SIG-M5 (cell line): ENCODE measurements around the gene ERVK3-1.
"Not testable (repeated sequence)": the region's sequence is repeated elsewhere in the genome, so short reads cannot be mapped to it uniquely, and the experiment has no call there.

Experiments used
- DNase-seq: peaks from one replicate; lab custom pipeline; 2025; lab: John Stamatoyannopoulos, UW

Gene ERVK3-1, protein sequence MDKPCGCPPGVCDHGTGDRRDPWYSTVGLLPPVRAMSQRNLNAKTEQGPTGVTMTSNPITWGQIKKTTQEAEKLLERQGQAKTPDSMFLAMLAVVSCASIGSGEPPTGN

DNA sequence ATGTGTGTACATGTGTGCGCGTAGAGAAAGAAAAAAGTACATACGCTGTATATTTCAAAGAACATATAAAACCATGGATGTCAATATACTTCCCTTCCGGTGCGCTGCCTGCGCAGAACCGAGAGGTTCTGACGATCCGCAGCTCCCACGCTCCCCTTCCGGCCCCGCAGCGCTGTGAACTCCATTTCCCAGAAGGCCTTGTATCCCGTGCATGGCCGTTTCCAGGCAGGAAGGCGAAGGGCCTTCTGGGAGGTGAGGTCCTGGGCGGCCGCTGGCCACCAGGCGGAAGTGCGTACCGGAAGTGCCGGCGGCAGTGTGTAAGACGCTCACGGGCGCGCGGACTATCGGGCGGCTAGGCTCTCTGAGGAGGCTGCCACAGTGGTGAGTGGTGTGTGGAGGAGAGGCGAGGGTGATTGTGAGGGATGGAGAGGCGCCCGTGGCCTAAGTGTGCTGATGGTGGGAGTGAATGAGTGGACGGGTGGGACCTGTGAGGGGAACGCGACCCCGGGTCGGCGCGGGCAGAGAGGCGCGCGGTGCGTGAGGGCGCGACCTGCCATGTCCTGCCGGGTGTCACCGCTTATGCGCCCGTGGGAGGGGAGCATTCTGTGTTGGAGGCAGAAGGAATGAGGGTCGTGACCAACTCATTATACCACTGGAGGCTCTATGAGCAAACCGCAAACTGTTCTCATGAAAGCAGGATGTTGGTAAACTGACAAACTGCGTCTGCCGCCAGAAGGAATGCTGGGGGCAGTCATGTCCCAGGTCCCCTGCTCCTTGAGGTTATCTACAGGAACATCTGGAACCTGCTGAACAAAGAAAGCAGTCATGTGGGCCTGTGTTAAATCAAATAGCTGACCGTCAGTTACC is at the start of gene ERVK3-1:
Gene ERVK3-1 (plus strand): TSS at position 313 of the 867 bp plus-strand sequence. CDS start 6,792 bp downstream, outside the sequence.
- peak; percentile 90 for DNase-seq

DNA sequence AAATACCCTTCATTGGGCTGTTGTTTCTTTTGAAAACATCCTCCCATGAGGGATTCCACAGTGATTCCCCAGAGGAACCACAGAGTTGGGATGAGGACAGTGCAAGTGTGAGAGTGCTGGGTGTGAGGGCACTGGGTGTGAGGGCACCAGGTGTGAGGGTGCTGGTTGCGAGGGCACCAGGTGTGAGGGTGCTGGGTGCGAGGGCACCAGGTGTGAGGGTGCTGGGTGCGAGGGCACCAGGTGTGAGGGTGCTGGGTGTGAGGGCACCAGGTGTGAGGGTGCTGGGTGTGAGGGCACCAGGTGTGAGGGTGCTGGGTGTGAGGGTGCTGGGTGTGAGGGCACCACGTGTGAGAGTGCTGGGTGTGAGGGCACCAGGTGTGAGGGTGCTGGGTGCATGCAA is 46.9 kb upstream of the ERVK3-1 start:
- not testable (repeated sequence) for DNase-seq

DNA sequence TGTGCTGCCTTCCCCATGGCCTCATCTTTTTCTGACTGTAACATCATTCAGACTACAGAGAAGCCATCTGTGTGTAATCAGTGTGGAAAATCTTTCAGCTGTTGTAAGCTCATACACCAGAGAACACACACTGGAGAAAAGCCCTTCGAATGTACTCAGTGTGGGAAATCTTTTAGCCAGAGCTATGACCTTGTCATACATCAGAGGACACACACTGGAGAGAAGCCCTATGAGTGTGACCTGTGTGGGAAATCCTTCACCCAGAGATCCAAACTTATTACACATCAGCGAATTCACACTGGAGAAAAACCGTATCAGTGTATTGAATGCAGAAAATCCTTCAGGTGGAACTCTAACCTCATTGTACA is 43.6 kb upstream of the ERVK3-1 start:
- DNase-seq: no peak

DNA sequence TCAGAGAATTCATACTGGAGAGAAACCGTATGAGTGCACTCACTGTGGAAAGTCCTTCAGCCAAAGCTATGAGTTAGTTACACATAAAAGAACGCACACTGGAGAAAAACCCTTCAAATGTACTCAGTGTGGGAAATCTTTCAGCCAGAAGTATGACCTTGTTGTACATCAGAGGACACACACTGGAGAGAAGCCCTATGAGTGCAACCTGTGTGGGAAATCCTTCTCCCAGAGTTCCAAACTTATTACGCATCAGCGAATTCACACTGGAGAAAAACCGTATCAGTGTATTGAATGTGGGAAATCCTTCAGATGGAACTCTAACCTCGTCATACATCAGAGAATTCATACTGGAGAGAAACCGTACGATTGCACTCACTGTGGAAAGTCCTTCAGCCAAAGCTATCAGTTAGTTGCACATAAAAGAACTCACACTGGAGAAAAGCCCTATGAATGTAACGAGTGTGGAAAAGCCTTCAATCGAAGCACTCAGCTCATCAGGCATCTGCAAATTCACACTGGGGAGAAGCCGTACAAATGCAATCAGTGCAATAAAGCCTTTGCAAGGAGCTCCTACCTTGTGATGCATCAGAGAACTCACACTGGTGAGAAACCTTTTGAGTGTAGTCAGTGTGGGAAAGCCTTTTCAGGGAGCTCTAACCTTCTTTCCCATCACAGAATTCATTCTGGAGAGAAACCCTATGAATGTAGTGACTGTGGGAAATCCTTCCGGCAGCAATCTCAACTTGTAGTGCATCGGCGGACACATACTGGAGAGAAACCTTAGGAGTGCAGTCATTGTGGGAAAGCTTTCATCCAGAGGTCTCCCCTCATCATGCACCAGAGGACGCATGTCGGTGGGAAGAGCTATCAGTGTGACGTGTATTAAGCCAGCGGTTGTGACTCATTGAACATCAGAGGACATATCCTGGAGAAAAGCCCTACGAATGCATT is 42.9 kb upstream of the ERVK3-1 start:
- no peak for DNase-seq

DNA sequence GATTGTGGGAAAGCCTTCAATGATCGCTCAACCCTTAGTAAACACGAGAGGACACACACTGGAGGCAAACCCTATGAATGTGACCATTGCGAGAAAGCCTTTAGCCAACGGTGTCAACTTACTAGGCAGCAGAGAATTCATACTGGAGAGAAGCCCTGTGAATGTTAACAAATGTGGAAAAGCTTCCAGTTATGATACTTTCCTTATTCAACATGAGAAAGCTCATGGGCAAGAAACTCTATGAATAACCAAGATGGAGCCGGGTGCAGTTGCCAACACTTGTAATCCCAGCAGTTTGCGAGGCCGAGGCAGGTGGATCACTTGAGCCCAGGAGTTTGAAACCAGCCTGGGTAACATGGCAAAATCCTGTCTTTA is 42.3 kb upstream of the ERVK3-1 start:
- no peak for DNase-seq

DNA sequence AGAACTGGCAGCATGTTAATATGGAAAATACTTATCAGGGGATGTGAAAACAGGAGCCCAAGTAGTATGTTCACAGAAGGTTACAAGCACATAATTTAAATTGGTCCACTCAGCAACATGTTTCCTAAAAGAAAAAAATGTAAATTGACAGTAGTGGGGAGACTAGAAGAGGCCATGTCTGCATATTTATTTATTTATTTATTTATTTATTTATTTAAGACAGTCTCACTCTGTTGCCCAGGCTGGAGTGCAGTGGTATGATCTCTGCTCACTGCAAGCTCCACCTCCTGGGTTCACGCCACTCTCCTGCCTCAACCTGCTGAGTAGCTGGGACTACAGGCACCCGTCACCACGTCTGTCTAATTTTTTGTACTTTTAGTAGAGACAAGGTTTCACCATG is 40.1 kb upstream of the ERVK3-1 start:
- no peak for DNase-seq

DNA sequence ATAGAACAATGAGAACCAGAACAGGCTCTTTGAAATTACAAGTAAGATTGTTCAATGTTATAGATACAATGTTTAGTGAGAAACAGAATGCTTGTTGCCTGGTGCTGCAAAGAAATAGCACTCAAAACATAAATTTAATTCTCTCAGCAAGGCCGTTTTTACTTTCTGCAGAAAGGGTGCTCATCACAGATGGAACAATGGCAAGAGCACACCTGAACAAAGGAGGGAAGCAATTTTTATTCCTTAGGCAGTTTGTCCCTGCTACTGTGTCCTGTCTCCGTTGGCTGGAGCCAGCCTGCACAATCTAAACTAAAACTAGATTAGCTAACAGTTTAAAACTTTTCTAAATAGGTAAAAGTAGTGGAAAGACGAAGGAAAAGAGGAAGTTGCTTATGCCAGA is 36.8 kb upstream of the ERVK3-1 start:
- DNase-seq: no peak

DNA sequence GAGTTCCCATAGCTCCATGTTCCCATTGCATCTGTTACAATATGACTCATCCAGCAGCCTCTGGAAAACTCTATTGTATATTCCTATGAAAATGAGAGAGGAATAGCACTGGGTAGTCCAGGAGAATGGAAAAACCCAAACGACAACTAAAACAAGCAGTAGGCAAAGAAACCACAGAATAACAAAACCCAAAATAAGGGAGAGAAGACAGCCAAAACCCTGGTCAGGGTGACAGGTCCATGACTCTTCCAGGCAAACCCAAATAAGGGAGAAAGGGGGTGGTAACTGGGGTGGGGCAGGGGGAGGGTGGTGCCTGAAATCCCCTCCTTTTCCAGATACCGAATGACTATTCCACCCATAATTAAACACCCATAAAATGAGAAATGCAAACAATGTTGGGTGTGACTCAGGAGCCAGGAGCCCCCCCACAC is 30.4 kb upstream of the ERVK3-1 start:
- no peak for DNase-seq

DNA sequence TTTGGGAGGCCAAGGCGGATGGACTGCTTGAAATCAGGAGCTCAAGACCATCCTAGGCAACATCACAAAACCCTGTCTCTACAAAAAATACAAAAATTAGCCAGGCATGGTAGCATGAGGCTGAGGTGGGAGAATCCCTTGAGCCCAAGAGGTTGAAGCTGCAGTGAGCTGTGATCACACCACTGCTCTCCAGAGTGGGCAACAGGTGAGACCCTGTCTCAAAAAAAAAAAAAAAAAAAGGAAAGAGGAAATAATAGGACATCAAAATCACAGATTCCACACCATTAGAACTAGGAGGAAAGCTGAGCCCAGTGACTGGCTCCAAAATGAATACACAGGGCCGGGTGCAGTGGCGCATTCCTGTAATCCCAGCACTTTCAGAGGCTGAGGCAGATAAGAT is 29.6 kb upstream of the ERVK3-1 start:
- DNase-seq: no peak

DNA sequence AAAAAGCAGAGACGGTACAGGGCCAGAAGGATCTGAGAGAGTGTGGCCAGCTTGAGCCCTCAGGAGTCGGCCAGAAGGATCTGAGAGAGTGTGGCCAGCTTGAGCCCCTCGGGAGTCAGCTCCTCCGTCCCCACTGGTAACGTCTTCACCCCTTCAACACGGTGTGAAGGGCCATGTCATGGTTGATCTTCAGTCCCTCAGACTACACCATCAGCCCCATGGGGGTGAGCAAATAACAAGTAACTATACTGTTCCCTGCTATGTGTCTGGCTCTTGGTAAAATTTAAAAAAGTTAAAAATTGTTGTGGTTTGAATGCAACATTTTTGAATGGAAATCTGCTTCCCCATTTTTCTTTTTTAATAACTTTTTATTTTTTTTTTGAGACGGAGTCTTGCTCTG is 28.0 kb upstream of the ERVK3-1 start:
- no peak for DNase-seq

DNA sequence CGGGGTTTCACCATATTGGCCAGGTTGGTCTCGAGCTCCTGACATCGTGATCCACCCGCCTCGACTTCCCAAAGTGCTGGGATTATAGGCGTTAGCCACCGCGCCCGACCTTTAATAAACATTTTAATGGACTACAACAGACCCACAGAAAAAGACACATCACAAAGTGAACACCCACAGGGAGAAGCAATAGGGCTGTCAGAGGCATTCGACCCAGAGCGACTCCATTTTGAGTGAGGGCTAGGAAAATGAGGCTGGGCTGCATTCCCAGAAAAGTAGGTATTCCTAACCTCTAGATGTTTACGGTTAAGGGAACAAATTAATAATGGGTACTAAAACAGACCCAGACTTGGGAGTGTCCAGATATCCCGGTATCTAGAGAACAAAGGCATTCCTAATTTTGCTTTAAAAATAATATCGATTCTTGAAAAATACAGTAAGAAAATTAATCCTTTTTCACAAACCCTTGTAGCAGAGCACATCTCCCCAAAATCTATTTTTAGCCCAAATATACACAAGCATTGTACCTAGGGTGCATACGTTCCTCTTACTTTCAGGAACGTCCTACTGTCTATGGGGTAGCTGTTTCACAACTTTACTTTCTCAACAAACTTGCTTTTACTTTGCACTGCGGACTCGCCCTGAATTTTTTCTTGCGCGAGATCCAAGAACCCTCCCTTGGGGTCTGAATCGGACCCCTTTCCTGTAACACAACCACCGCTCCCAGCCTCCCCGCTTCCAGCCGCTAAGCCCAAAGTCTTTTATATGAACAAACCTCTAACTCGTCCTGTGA is 27.2 kb upstream of the ERVK3-1 start:
- DNase-seq: no peak

DNA sequence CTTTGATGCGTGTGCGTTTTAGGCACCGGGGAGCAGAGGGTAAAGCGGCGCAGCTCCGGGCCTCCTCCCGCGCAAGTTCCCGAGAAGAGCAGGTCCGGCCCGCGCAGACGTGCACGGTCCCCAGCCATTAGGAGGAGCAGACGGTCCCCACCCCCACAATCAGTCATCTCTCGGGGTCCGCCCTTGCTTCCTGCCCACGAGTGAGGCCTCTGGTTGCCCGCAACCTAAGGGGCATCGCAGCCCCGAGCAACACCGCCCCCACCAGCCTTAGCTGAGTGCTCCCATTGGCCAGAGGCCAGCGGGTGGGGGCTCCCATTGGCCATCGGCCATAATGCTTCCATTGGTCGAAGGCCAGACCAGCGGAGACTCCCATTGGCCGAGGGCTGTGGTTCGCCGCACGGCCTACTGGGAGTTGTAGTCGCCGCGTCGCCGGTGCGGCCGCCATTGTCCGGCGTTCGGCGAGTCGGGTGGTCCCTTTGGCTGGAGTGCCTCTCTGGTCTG is 26.6 kb upstream of the ERVK3-1 start, which contains the start of gene ZNF8:
Gene ZNF8 (plus strand): TSS at position 415 of the 501 bp plus-strand sequence. CDS start 127 bp downstream, outside the sequence.
- DNase-seq: peak; percentile 49

DNA sequence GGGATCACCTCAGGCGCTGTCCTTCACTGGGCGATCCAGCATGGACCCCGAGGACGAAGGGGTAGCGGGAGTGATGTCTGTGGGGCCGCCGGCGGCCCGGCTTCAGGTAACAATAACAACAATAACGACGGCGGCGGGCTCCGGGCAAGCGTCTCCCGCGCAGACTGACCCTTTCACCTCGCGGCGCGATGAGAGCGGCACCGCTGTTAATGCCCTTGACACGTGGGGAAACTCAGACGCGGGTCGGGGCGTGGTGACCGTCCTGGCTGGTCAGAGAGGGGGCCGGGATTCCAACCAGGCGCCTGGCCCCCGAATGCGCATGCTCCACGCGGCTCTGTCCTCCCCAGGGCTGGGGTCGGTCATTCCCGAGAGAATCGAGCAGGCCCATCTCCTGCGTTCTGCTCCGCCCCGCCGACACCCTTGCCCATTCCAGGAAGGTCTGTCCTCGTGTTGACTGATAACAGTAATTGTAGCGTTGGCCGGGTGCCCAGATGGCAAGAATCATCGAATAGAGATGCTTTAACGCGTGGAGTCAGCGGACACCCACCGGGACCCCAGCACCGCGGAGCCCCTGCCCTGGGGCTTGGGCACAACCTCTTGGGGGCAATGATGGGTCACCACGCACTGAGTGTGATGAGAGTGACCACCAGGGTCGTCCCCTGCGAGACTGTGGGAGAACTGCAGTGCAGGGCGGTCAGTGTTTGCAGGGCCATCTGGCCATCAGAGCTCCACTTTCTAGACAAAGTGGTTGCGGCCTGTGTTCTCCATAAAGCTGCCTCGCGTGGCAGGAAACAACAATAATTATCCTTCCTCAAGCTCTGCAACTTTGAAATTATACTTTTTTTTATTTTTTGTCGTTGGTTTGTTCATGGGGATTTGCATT is 25.9 kb upstream of the ERVK3-1 start:
- no peak for DNase-seq

DNA sequence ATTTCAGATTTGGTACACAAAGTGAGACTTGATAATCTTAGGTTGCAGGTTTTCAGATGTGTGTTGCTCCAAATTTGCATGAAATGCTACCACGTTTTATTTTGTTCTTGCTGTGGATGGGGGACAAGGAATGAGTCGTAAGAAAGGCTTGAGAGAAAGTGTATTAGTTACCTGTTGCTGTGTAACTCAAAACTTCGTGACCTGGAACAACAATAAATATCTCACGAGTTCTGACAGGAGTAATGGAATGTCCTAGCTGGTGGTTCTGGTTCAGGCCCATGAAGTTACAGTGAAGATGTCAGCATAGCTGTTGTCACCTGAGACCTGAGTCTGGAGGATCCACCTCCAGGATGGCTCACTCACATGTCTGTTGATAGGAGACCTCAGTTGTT is 25.3 kb upstream of the ERVK3-1 start:
- no peak for DNase-seq

DNA sequence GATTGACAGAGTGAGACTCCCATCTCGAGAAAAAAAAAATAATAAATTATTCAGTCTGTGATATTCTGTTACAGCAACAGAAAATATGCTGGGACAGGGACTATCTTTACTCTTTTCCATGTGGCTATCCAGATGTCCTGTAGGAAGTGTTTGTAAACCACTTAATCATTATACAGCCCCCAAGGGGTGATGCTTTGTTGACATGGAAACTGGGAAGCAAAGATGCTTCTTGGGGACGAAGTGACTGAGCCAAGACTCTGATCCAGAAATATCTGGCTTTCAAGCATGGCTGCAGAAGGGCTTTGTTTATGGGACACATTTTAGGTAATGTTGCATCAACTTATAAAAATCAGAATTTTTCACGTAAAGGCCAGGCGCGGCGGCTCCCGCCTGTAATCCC is 21.0 kb upstream of the ERVK3-1 start:
- DNase-seq: no peak

DNA sequence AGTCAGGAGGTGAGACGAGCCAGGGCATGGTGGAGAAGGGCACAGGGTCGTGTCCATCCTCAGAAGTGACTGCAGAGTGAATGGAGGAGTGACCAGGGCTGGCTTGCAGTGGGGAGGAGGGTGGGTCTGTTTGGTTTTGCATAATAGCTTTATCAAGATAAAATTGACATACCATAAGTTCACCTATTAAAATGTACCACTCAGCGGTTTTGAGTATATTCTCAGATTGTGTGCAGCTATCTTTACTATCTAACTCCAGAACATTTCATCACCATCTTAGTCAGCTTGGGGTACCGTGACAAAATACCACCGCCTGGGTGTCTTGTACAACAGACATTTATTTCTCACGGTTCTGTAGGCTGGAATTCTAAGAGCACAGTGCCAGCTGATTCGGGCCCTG is 13.2 kb upstream of the ERVK3-1 start:
- no peak for DNase-seq

DNA sequence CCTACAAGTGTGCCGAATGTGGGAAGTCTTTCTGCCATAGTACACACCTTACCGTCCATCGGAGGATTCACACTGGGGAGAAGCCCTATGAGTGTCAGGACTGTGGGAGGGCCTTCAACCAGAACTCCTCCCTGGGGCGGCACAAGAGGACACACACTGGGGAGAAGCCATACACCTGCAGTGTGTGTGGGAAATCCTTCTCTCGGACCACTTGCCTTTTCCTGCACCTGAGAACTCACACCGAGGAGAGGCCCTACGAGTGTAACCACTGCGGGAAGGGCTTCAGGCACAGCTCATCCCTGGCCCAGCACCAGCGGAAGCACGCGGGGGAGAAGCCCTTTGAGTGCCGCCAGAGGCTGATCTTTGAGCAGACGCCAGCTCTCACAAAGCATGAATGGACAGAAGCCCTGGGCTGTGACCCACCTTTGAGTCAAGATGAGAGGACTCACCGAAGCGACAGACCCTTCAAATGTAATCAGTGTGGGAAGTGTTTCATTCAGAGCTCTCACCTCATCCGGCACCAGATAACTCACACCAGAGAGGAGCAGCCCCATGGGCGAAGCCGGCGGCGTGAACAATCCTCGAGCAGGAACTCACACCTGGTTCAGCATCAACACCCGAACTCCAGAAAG is 10.3 kb upstream of the ERVK3-1 start:
- DNase-seq: no peak

DNA sequence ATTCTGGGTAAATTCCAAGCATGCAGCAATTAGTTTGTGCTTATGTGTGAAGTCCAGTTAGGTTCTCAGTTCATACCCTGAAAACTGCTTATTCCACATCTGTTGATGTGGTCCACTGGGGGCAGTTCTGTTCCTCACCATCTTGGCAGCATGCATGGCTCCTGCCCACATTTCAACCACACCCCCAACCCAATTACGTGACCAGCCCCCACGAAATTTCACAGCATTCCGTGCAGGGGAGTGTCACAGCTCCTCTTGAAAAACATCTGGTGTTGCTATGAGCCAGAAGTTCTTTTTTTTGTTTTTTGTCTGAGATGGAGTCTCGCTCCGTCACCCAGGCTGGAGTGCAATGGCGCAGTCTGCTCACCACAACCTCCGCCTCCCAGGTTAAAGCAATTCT is 9.1 kb upstream of the ERVK3-1 start:
- DNase-seq: no peak

DNA sequence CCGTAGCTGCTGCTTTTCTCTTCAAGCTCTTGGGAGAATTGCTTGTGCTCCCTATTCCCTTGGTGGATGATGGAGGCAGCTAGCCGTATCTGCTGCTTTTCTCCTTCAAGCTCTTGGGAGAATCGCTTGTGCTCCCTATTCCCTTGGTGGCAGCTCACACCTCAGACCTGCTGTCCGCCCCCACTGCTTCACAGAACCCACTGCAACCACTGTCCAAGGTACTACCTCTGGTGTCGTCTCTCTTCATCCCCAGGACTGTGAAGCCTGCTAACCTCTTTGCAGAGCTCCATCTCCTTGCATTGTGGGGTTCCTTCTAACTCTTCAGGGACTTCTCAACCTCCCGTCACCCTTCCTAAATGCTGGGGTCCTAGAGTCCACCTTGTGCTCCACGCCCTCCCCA is 4.6 kb upstream of the ERVK3-1 start:
- DNase-seq: no peak

DNA sequence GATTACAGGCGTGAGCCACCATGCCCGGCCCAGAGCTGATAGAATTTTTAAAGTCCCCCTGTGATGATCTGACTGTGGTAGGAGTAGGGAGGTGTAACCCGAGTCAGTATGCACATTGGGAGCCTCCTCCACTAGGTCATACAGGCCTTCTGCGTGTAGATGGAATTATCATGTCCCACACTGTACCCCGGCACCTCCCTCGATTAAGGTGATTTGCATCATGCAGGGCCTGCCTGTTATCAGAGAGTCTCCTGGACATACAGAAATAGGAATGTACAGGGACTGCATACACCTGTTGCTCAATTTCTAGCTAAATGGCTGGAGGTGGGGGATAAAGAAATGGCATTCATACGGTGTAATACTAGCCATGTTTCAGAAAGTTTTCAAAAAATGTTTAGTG is 922 bp upstream of the ERVK3-1 start:
- DNase-seq: no peak
